Body of pancreas (tissue), 4 donors: ENCODE measurements around the gene POU3F1. TPM values are rescaled to one million over a fixed set of nuclear protein-coding genes. Genes with fewer than 3 reads are reported as not detected.
"Not testable (repeated sequence)": the region's sequence is repeated elsewhere in the genome, so short reads cannot be mapped to it uniquely, and the experiment has no call there.

ENCODE experiments used
- ATAC-seq: fragments of 150-250 bp; one replicate; pipeline ENCODE4 v1.9.1; 2016
- DNase-seq, 4 donors: peaks; one replicate each; pipeline ENCODE4 v3.0.0-alpha.2; 2019
- H3K27ac ChIP-seq, 4 donors: fragments of 200-600 bp; sonication (generic); 1 replicate in 3 of 4; 2 replicates in 1 of 4; pipeline versions ENCODE4 v1.5.1 to v1.6.1; 2016 to 2019; ENCODE audit warnings: mild to moderate bottlenecking in 1 of 4, mixed read lengths in 1 of 4, moderate library complexity in 1 of 4
- H3K27me3 ChIP-seq, 2 donors: fragments of 200-600 bp; sonication (generic); one replicate each; pipeline ENCODE4 v1.6.0; 2016; ENCODE audit warnings: mild to moderate bottlenecking in 1 of 2
- H3K36me3 ChIP-seq, 2 donors: fragments of 200-600 bp; sonication (generic); replicated peaks in 1 of 2; 2 replicates each; pipeline ENCODE4 v1.5.1; 2016; ENCODE audit warnings: low read depth in 2 of 2; ENCODE audit not compliant: insufficient read depth in 1 of 2
- H3K4me1 ChIP-seq: fragments of 200-600 bp; sonication (generic); one replicate; pipeline ENCODE4 v1.6.0; 2016
- H3K4me3 ChIP-seq, 2 donors: fragments of 200-600 bp; sonication (generic); 1 replicate in 1 of 2; 2 replicates in 1 of 2; pipeline ENCODE4 v1.5.1; 2016 to 2019
- H3K9me3 ChIP-seq, 3 donors: fragments of 200-600 bp; sonication (generic); 1 replicate in 2 of 3; 2 replicates in 1 of 3; pipeline ENCODE4 v1.5.1; 2016
- POLR2A ChIP-seq, 3 donors: fragments of 450-650 bp; IDR thresholded peaks; one replicate each; pipeline ENCODE4 v1.6.1; 2016; ENCODE audit warnings: antibody characterized with exemption in 3 of 3, mild to moderate bottlenecking in 2 of 3
- WGBS, 2 donors: methylation state at CpG; one replicate each; pipeline ENCODE4 v1.1.5; 2017; 5-methylcytosine and 5-hydroxymethylcytosine counted together
- intact Hi-C: fragments of 100-400 bp; cut with DNase I; formaldehyde crosslinking; loops from one replicate; pipeline ENCODE4 v1.15.1; 2023
- total RNA-seq, 2 donors: library from RNA; depleted of rRNA; stranded (reverse); fragments of >200 nt; gene quantifications; one replicate each; pipeline ENCODE4 v1.1.0, GENCODE V29; 2016
- TF ChIP-seq, protein P1 (sequence below), 7 experiments: fragments of 450-650 bp in 4 of 7; fragments of 200-600 bp in 3 of 7; sonication (generic) in 3 of 7; IDR thresholded peaks; one replicate each; pipeline ENCODE4 v1.5.1; 2016 to 2019; ENCODE audit warnings: antibody characterized with exemption in 7 of 7

POU3F1 gene
- total RNA-seq, 2 donors from 2014 or later: not detected

DNA sequence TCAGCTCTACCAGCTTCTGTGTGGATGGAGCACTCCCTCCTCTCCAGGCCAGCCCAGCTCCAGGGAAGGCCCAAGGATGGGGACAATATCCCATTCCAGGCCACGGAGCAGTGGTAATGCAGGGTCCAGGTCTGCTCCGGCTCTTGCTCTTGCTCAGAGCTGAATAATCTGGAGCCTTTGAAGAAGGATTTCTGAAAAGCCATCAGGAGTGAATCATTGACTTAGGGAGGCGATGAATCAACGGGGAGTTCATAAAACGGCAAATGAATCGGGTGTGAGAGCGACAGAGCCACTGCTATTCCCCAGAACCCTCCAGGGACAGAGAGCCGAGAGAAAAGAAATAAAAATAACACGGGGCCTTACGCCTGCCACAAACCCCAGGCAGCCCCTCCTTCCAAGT, 7.7 kb downstream of the POU3F1 start:
- Histone ChIP-seq H3K27me3 (peaks cover 0 to 8% of the 10 kb centered on the region in 2 donors), H3K4me3 (no peak overlapping the region), H3K9me3 (no peaks in the 10 kb centered on the region), H3K4me1 (no peaks in the 10 kb centered on the region), H3K27ac (no peak overlapping the region), H3K36me3 (no peaks in the 10 kb centered on the region)
- TF ChIP-seq, protein P1, sequence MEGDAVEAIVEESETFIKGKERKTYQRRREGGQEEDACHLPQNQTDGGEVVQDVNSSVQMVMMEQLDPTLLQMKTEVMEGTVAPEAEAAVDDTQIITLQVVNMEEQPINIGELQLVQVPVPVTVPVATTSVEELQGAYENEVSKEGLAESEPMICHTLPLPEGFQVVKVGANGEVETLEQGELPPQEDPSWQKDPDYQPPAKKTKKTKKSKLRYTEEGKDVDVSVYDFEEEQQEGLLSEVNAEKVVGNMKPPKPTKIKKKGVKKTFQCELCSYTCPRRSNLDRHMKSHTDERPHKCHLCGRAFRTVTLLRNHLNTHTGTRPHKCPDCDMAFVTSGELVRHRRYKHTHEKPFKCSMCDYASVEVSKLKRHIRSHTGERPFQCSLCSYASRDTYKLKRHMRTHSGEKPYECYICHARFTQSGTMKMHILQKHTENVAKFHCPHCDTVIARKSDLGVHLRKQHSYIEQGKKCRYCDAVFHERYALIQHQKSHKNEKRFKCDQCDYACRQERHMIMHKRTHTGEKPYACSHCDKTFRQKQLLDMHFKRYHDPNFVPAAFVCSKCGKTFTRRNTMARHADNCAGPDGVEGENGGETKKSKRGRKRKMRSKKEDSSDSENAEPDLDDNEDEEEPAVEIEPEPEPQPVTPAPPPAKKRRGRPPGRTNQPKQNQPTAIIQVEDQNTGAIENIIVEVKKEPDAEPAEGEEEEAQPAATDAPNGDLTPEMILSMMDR (IDR thresholded peaks at IDR 0.05): no peak
- TF ChIP-seq POLR2A (IDR thresholded peaks at IDR 0.05): no peak
- DNase-seq (no peak), ATAC-seq (no peak)
- intact Hi-C loops: loop anchor here (10.0 kb wide), 1 partner anchor 796 kb away; no protein-coding TSS in a partner anchor
- 48 to 53% methylated on average over 9 to 10 of the region's 10 CpGs for WGBS, 2 donors

DNA sequence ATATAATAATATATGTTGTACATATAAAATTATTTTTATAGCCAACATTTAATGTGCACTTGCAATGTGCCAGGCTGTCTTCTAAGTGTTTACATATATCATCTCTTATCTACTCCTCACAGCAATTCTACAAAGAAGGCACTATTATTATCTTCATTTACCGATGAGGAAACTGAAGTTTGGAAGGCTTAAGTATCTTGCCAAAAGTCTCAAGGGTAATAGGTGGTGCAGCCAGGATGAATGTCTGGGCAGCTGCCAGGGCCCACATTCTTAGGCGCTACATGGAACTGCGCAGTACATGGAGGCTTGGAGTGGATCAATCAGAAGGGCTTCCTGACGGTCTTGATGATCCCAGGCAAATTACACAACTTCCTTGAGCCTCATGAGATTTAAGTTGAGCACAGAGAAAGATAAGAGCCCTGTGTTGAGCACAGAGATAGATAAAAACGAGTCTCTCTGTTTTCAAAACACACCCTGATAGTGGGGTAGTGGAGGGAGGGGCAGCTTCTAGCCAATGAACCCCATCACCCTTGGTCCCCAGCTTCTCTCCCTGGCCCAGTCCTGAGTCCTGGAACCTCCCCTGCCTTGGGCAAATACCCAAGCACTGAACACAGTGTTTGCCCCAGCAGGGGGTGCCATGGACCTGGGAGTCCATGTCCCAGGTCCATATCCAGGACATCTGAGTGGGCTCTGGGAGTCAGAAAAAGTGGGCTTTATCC, 9.2 kb downstream of the POU3F1 start:
- 57 to 62% methylated on average over 5 of the region's 5 CpGs for whole genome bisulfite sequencing, 2 donors
- ATAC-seq: no peak
- H3K4me3 ChIP-seq: no peak overlapping the region

DNA sequence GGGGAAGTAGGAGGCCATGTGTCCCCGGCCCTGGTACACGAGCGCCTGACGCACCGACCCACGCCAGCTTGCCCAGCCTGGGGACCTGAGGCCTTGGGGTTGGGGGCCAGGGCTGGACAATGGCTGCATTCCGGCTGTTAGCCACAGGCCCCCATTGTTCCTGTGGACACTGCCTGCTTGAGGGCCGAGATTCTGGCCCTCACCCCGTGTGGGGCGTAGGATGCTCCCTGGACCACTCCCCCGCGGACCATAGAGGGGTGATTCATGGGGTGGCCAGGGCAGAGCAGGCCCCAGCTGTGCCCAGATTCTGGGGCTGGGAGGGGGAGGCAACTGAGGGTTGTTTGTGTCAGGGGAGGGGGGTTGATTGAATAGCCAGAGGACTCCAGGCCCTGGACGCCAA, 11.7 kb downstream of the POU3F1 start:
- Histone ChIP-seq H3K4me1 (peaks cover 18% of the 10 kb centered on the region), H3K4me3 (no peak overlapping the region), H3K27me3 (no peaks in the 10 kb centered on the region), H3K9me3 (no peaks in the 10 kb centered on the region), H3K27ac (no peak overlapping the region), H3K36me3 (no peaks in the 10 kb centered on the region)
- DNase-seq: no peak
- intact Hi-C loops: loop anchor here (10.0 kb wide), 1 partner anchor 800 kb away; no protein-coding TSS in a partner anchor
- 81 to 91% methylated on average over 10 to 13 of the region's 13 CpGs for WGBS, 2 donors
- no peak for ATAC-seq
- TF ChIP-seq, protein P1 (IDR thresholded peaks at IDR 0.05): no peak

More for the DNA sequence above, 9.2 kb downstream of the POU3F1 start:
- TF ChIP-seq POLR2A (IDR thresholded peaks at IDR 0.05): no peak
- TF ChIP-seq, protein P1 (IDR thresholded peaks at IDR 0.05): peak in 3 of 7 experiments; percentile 12 to 21 (median 19)
- H3K9me3 ChIP-seq: no peaks in the 10 kb centered on the region
- H3K36me3 ChIP-seq: no peaks in the 10 kb centered on the region
- no peaks in the 10 kb centered on the region for H3K4me1 ChIP-seq
- peak in 1 of 4 donors; percentile 30 for DNase-seq
- H3K27me3 ChIP-seq: no peaks in the 10 kb centered on the region
- intact Hi-C loops: loop anchor here (10.0 kb wide), 1 partner anchor 797 kb away; no protein-coding TSS in a partner anchor
- H3K27ac ChIP-seq: no peak overlapping the region

DNA sequence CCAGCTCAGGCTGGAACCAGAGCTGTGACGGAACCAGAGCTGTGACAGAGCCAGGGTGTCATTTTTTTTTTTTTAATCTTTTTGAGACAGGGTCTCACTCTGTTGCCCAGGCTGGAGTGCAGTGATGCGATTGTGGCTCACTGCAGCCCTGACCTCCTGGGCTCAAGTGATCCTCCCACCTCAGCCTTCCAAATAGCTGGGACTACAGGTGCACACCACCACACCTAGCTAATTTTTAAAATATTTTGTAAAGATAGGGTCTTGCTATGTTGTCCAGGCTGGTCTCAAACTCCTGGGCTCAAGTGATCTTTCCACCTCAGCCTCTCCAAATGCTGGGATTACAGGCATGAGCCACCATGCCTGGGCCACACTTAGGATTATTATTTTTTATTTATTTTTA, 13.6 kb downstream of the POU3F1 start:
- intact Hi-C loops: loop anchor here (10.0 kb wide), 1 partner anchor 802 kb away; no protein-coding TSS in a partner anchor
- 100% methylated on average over 2 of the region's 2 CpGs for WGBS, 2 donors
- not testable (repeated sequence) for DNase-seq, ATAC-seq, H3K9me3 ChIP-seq, H3K4me3 ChIP-seq, H3K36me3 ChIP-seq, H3K27ac ChIP-seq, H3K27me3 ChIP-seq
- peaks cover 31% of the 10 kb centered on the region for H3K4me1 ChIP-seq

DNA sequence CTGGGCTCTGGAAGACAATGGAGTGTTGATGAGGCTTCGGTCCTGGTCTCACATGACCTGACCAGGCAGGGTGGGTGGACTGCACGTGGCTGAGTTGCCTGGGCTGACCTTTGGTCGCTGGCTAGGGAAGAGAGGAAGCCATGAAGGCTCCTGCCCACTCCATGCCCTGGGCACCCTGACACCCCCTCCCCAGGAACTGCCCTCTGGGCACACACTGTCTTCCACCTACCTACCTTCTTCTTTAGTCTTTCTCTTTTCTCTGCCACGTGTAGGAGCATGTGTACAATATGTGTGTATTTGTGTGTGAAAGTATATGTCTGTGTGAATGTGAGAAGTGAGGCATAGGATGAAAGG, 15.1 kb downstream of the POU3F1 start:
- H3K36me3 ChIP-seq: no peaks in the 10 kb centered on the region
- no peak overlapping the region for H3K4me3 ChIP-seq
- no peak for ATAC-seq
- intact Hi-C loops: loop anchor here (10.0 kb wide), 1 partner anchor 803 kb away; no protein-coding TSS in a partner anchor
- peak overlapping the region in 1 of 4 donors; percentile 52 for H3K27ac ChIP-seq
- H3K4me1 ChIP-seq: peaks cover 31% of the 10 kb centered on the region
- WGBS, 2 donors: 35 to 43% methylated on average over 1 to 4 of the region's 4 CpGs
- H3K27me3 ChIP-seq: no peaks in the 10 kb centered on the region
- no peak for DNase-seq
- TF ChIP-seq, protein P1 (IDR thresholded peaks at IDR 0.05): no peak
- TF ChIP-seq POLR2A (IDR thresholded peaks at IDR 0.05): no peak
- H3K9me3 ChIP-seq: no peaks in the 10 kb centered on the region
